ENCODE results near the gene ACLY.
"Not testable (repeated sequence)": the region's sequence is repeated elsewhere in the genome, so short reads cannot be mapped to it uniquely, and the experiment has no call there.

ACLY gene

DNA sequence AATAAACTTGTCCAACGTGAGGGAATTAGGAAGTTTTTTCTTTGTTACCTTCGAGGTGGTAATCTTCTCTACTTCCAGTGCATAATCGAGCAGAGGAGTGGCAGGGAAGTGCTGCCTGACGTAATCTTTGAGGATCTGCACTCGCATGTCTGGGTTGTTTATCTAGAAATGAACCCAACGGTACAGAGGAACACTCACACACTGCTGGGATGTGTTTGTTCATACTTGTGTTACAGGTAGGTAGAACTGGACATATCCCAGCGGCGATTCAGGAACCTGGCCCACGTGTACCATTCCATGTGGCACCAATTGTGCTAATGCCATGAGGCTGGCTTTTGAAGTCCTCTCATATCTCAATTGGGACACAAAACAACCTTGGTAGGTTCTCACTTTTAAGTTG, 49.3 kb downstream of the ACLY start:
- no peak for DNase-seq

DNA sequence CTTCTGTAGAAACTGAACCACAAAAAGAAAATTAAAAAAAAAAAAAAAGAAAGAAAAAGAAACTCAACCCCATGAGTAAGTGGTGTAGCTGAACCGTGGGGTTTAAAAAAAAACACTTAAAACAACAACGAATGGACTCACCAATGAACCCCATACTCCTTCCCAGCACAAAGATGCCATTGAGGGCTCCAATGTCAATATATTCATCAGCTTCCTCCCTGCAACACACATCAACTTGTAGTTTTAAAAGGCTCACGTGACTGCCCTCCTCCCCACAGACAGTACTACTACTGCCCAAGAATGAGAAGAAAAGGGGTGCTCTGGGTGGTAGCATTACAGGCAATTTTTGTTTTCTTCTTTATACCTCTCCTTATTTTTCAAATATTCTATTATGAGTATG, 50.2 kb downstream of the ACLY start:
- no peak for DNase-seq

- no peak for DNase-seq
Observed at GRCh38 chr17:41865596-41865893, 53.2 kb downstream of the ACLY start.

GRCh38 chr17:41864836-41865595, 53.7 kb downstream of the ACLY start, which contains the start of gene KLHL11:
Gene KLHL11 (minus strand): TSS chr17:41865423. CDS start chr17:41865370, 53 bp downstream.
- DNase-seq = peak; percentile 85

DNA sequence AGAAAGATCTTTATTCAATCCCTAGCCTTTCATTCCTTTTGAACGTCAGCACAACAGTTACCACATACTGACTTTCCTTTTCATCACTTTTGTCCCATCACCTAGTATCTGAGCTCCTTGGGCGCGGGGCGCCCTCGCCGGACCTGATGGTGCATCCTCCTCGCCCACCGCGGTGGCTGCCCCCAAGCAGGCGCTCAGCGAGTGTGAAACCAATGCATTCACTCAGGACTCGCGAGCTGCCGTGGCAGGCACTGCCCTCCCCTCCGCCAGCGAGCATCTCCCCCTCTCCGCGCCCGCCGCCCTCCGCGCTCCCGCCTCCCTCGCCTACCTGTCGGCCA, 54.3 kb downstream of the ACLY start:
- no peak for DNase-seq

DNA sequence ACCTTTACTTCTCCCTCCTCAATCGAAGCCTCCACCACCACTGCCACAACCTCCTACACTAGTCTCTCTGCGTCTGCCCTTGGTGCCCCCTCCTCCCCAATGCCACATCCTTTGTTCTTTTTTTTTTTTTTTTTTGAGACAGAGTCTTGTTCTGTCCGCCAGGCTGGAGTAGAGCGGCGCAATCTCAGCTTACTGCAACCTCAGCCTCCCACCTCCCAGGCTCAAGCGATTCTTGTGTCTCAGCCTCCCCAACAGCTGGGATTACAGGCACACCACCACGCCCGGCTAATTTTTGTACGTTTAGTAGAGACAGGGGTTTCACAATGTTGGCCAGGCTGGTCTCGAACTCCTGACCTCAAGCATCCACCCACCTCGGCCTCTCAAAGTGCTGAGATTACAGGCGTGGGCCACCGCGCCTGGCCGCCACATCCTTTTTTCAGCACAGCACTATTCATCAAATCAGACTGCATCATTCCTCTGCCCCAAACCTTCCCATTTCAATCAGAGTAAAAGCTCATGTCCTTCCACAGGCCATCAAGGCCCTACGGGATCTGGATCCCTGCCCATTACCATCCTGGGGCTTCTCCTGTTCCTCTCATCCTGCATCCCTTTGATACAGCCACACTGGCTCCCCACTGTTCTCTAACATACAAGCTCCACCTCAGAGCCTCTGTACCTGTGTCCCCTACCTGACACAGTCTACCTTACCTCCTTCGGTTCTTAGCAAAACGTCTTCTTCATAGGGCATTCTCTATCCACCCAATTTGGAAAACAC, 55.5 kb downstream of the ACLY start:
- peak; percentile 21 for DNase-seq

DNA sequence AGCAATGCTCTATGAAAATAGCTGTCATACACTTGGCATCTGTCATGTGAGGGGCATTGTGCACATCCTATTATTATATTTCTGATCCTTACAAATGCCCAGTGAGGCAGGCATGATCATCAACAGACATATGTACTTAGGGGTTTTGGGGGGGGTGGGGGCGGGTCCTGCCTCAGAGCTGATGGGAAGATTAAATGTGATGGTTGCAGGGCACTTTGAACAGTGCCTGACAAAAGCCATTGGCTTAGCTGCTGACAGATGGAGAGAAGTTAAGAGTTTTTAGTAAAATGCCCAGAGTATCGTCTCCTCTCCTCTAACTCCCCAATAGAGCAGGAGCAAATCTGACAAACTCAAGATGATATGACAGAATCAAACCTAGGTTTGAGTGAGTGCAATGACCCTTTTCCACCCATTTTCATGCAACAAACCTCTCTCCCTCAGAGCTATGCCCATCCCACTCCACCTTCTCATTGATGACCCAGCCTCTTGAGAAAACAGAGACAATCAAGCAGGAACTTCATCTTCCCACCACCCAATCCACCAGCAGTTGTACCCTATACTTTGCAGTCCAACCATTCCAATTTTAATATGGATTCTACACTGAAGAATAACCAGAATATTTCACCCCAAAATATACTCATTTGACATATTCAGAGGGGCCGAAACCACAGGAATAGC, 58.4 kb downstream of the ACLY start:
- DNase-seq = no peak

GRCh38 chr17:41851382-41851781, 67.4 kb downstream of the ACLY start:
- DNase-seq = not testable (repeated sequence)

GRCh38 chr17:41849251-41849990, 69.3 kb downstream of the ACLY start:
- DNase-seq = no peak

DNA sequence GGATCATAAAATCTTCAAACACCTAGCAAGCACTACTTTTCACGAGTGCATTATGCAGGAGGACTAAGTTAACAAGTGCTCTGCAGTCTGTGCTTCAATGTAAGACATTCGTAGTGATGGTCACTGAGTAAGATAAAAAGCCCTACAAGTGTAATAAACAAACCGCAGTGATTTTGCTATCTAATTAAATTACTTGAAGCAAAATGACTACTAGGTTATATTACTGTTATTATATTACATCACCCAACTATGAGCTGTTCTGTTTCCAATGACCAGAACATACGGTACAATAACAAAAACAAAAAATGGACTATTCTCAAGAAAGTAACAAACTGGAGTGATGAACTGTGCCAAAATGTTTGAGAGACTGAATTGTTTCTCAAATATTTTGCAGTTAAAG, 70.0 kb downstream of the ACLY start:
- DNase-seq = no peak

- no peak for DNase-seq
Observed at GRCh38 chr17:41844971-41845370, 73.8 kb downstream of the ACLY start.

GRCh38 chr17:41840781-41841180, 78.0 kb downstream of the ACLY start:
- not testable (repeated sequence) for DNase-seq

DNA sequence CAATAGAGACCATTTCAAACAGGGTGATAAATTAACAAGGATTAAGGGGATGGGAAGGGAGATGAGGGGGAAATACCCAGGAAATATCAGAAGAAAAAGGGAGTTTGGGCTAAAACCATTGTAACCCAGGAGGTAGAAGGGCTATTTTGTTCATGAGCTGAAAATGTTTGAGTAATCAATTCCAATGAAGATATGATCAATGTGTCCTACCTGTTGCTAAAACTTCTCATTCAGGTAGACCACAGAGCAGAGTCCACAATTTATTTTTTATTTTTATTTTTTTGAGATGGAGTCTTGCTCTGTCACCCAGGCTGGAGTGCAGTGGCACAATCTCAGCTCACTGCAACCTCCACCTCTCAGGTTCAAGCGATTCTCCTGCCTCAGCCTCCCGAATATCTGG, 79.3 kb downstream of the ACLY start:
- not testable (repeated sequence) for DNase-seq

- no peak for DNase-seq
Observed at GRCh38 chr17:41837761-41838538, 80.8 kb downstream of the ACLY start, which contains the start of gene KLHL10. Gene KLHL10 (plus strand): TSS chr17:41837825. CDS start chr17:41837933, 108 bp downstream.

DNA sequence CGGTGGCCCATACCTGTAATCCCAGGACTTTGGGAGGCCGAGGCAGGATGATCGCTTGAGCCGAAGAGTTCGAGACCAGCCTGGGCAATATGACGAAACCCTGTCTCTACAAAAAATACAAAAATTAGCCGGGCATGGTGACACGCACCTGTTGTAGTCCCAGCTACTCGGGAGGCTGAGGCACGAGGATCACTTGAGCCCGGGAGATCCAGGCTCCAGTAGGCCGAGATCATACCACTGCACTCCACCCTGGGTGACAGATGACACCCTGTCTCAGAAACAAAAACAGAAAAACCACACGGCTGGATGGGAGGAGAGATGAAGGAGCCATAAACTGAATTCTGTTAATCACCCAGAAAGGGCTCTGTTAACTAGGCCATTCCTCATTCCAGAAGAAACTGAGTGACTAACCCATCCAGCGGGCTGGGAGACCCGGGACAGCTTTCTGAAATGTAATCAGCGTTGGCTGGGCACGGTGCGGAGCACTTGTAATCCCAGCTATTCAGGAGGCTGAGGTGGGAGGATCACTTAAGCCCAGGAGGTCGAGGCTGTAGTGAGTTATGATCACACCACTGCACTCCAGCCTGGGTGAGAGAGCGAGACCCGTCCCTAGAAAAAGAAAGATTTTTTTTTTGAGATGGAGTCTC, 82.1 kb downstream of the ACLY start:
- DNase-seq = no peak

- DNase-seq = peak; percentile 29
Observed at GRCh38 chr17:41835800-41836549, 82.8 kb downstream of the ACLY start, which contains the start of gene NT5C3B. Gene NT5C3B (minus strand): TSS chr17:41836232. CDS start chr17:41836193, 39 bp downstream.

DNA sequence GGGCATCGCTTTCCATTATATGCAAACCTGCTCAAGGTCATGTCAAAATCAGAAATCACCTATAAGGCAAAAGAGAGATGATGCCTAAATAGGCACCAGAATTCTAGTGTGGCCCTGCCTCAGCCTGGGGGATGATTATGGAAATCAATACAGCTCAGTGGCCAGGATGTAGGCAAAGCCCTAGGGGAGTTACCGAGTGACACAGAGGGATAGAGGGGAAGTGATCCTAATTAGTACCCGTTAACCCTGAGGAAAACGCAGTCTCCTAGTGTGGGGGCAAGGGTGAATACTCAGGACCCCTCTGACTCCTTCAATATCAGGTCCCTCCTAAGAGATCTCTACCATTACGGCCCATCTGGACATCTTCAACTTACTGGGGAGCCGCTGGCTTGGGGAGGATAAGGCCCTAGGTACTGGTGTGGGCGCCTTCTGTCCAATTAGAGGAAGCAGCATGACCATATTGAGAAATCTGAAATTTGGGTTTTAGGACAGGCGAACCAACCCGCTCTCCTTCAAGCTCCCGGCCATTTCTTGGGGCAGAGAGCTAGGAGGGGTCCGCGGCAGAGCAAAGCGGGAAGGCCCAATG, 83.4 kb downstream of the ACLY start:
- no peak for DNase-seq

DNA sequence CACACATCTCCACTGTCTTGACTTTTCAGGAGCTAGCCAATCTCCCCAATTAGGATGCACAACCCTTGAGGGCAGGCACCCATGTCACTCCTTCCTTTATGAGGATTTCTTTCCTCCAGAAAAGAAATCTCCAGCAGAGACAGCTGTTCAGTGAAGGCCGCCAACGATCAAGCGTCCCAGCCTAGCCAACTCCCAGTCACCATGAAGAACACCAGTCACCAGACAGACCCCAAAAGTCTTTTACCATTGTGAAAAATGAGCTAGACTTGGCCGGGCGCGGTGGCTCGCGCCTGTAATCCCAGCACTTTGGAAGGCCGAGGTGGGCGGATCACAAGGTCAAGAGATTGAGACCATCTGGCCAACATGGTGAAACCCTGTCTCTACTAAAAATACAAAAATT, 88.8 kb downstream of the ACLY start:
- DNase-seq = not testable (repeated sequence)

- DNase-seq = no peak
Observed at GRCh38 chr17:41825175-41825845, 93.4 kb downstream of the ACLY start.

- DNase-seq = no peak
Observed at GRCh38 chr17:41824086-41824485, 94.7 kb downstream of the ACLY start.

Measured in central memory CD4-positive, alpha-beta T cell (primary cell).